BJ (cell line): ENCODE measurements around the gene SCN9A. TPM values are rescaled to one million over a fixed set of nuclear protein-coding genes. Genes with fewer than 3 reads are reported as not detected.

Experiments
- CTCF ChIA-PET: fragments of 350-600 bp; formaldehyde crosslinking; extraction: SDS; loops from one replicate; lab custom pipeline; 2021; ENCODE audit warnings: antibody characterized with exemption, inconsistent platforms; lab: Yijun Ruan, JAX
- POLR2A ChIA-PET: fragments of 300-600 bp; sonication (Branson Sonifier 250); formaldehyde crosslinking; extraction: SDS; loops from one replicate; lab custom pipeline; 2021; ENCODE audit warnings: antibody characterized with exemption; lab: Charles Lee
- DNase-seq: peaks from one replicate; pipeline ENCODE4 v3.0.0-alpha.2; 2011; ENCODE audit warnings: low read depth
- H3K27me3 ChIP-seq: 2 replicates; pipeline ENCODE4 v1.6.0; 2011; ENCODE audit warnings: low read length; ENCODE audit not compliant: control insufficient read depth, insufficient read depth
- H3K36me3 ChIP-seq: 2 replicates; pipeline ENCODE4 v1.5.1; 2011; ENCODE audit warnings: low read length; ENCODE audit not compliant: control insufficient read depth, insufficient read depth
- H3K4me3 ChIP-seq: 2 replicates; pipeline ENCODE4 v1.5.1; 2011; ENCODE audit warnings: low read depth, mild to moderate bottlenecking, control low read depth, low read length
- CTCF ChIP-seq: IDR thresholded peaks from 2 replicates; pipeline ENCODE4 v1.5.1; 2011; ENCODE audit warnings: low read depth, mild to moderate bottlenecking, control low read depth, inconsistent platforms, low read length, moderate library complexity; ENCODE audit not compliant: insufficient read depth
- polyA plus RNA-seq: library from polyadenylated mRNA; depleted of rRNA; stranded (reverse); fragments of >200 nt; gene quantifications from 2 replicates; pipeline ENCODE4 v1.2.3, GENCODE V29; 2011

Gene SCN9A
- polyA plus RNA-seq, 1 experiment = 19.4 TPM

- POLR2A ChIA-PET = no interaction called here
- DNase-seq = no peak
- CTCF ChIA-PET = no interaction called here
Observed at GRCh38 chr2:166197446-166197845, 178.3 kb downstream of the SCN9A start.

DNA sequence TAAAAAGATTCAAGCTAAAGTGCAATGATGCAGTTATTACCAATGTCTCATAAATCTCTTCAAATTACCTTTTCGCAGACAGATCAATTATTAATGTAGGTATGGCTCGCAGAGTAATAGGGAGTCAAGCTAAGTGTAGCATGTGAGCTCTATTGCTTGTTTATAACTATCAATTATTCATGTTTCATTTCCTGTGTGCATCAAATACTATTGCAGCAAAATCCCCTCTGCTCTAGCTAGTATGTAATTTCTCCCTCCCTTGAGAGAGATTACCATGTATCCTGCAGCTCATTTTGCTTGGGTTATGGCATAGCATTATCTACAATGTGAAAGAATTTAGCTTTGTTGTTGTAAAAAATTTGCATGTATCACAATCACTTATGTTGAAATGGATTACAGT lies 182.3 kb downstream of the SCN9A start:
- POLR2A ChIA-PET = no interaction called here
- CTCF ChIA-PET = interaction anchor here (1.1 to 3.8 kb wide), 2 partner anchors 10 to 13 kb away, joined by 7 to 27 read pairs; no protein-coding TSS in a partner anchor

More at GRCh38 chr2:166197446-166197845, 178.3 kb downstream of the SCN9A start:
- Histone ChIP-seq H3K27me3 (no peaks in the 10 kb centered on the region), H3K4me3 (no peak overlapping the region), H3K36me3 (no peaks in the 10 kb centered on the region)
- no peak for TF ChIP-seq CTCF

DNA sequence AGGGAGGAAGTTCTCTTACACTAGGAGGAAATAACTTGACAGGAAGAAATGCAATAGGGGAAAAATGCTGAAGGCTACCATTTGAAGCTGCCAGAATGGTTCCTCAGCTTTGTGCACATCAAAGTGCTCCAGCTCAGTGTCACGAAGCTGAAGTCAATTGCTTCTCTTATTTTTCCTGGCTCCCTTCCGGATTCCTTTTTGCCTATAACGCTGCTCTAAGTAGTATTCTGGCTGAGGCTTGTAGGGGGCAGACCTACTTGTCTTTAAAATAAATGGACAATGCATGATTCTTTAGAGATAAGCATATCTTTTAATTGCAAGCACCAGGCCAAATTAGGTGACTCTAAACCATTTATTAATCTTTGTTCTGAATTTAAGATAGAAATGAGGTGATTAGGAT lies 187.7 kb downstream of the SCN9A start:
- H3K36me3 ChIP-seq = no peaks in the 10 kb centered on the region
- no peak overlapping the region for H3K4me3 ChIP-seq
- no peak for DNase-seq
- no peaks in the 10 kb centered on the region for H3K27me3 ChIP-seq
- ChIA-PET CTCF (no interaction called here), POLR2A (no interaction called here)
- TF ChIP-seq CTCF = no peak

More for the DNA sequence above, 182.3 kb downstream of the SCN9A start:
- no peaks in the 10 kb centered on the region for H3K27me3 ChIP-seq
- H3K4me3 ChIP-seq = no peak overlapping the region
- H3K36me3 ChIP-seq = no peaks in the 10 kb centered on the region
- DNase-seq = no peak
- TF ChIP-seq CTCF = no peak

GRCh38 chr2:166184789-166185188 lies 191.0 kb downstream of the SCN9A start:
- Histone ChIP-seq H3K4me3 (no peak overlapping the region), H3K27me3 (no peaks in the 10 kb centered on the region), H3K36me3 (no peaks in the 10 kb centered on the region)
- ChIA-PET CTCF (interaction anchor here (1.2 kb wide), 1 partner anchor 201 kb away, joined by 3 read pairs; no protein-coding TSS in a partner anchor), POLR2A (no interaction called here)
- DNase-seq = no peak
- TF ChIP-seq CTCF = no peak

DNA sequence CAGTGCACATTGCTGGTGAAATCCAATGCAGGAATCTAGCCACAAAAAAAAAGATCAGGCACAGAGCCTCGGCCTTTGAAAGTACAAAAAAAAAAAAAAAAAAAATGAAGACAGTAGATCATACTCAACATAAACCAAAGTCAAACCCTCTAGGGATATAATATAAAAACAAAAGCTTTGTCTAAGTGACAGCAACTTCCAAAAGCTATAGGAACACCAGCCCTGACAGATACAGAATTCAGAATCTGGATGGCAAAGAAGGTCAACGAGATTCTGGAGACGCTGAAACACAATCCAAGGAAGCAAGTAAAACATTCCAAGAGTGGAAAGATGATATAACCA lies 194.0 kb downstream of the SCN9A start:
- ChIA-PET POLR2A (no interaction called here), CTCF (interaction anchor here (0.7 to 4.6 kb wide), 11 partner anchors 8 to 272 kb away, joined by 3 to 33 read pairs (median 4); no protein-coding TSS in a partner anchor)
- H3K36me3 ChIP-seq = no peaks in the 10 kb centered on the region
- TF ChIP-seq CTCF = no peak
- no peak overlapping the region for H3K4me3 ChIP-seq
- no peak for DNase-seq
- no peaks in the 10 kb centered on the region for H3K27me3 ChIP-seq
